ENCODE measurements around the gene IDH3B. TPM values are rescaled to one million over a fixed set of nuclear protein-coding genes. Genes with fewer than 3 reads are reported as not detected.

The IDH3B gene
- total and polyA plus RNA-seq, 2 of the 13 experiments (the other 11 are each of a cell fraction or from before 2014, with no cell fraction given): 215 to 254 TPM

- Histone ChIP-seq H3K36me3 (replicated peaks in 1 of 2; ENCODE audit: control insufficient read depth in 1 of 2, insufficient read depth in 2 of 2, low read length in 2 of 2) (no peaks in the 10 kb centered on the region), H3K9ac (ENCODE audit: insufficient read depth, low read depth, low read length) (no peak overlapping the region), H4K20me1 (ENCODE audit: insufficient read depth, low read length) (no peaks in the 10 kb centered on the region), H2AFZ (ENCODE audit: low read length) (no peak overlapping the region), H3K27ac (ENCODE audit: extremely low read length, insufficient read depth, low read length) (no peak overlapping the region), H3K4me3 (replicated peaks in 1 of 3; ENCODE audit: insufficient read depth in 1 of 3, low read depth in 2 of 3, low read length in 3 of 3) (no peak overlapping the region), H3K9me3 (ENCODE audit: low read length) (no peaks in the 10 kb centered on the region), H3K27me3 (ENCODE audit: control insufficient read depth in 1 of 2, insufficient read depth in 2 of 2, low read length in 2 of 2) (peaks cover 2 to 44% of the 10 kb centered on the region in 2 experiments), H3K79me2 (ENCODE audit: insufficient read depth, low read length) (no peaks in the 10 kb centered on the region), H3K4me1 (ENCODE audit: insufficient read depth, low read length) (no peaks in the 10 kb centered on the region), H3K4me2 (ENCODE audit: low read depth, low read length) (no peak overlapping the region)
- WGBS (ENCODE audit: low lambda C conversion rate): 2% methylated on average over 2 of the region's 2 CpGs
- intact Hi-C loops (cut with micrococcal nuclease; ENCODE audit: unreplicated experiment): no loop called here
- ChIA-PET CTCF (ENCODE audit: low intra/inter-chr PET ratio, low total read pairs) (no interaction called here), POLR2A (no interaction called here)
- DNase-seq (ENCODE audit: low spot score) (no peak), FAIRE-seq (no peak), ATAC-seq (no peak)
- BruUV-seq (replicated peaks): no TSS peak
- TF ChIP-seq MAFF (IDR thresholded peaks at IDR 0.05; ENCODE audit: low read depth, low read length) (peak; percentile 36; the same call in 1 of the 2 replicates), TFDP1 (CRISPR knock-in tag; IDR thresholded peaks at IDR 0.05; ENCODE audit: borderline replicate concordance) (no peak), MAFK (conservative IDR thresholded peaks at IDR 0.05 in 1 of 2, IDR thresholded peaks at IDR 0.05 in 1 of 2; ENCODE audit: low read length in 2 of 2) (peak; percentile 56 to 65)
- in situ Hi-C loops (cut with HindIII; ENCODE audit: extremely low pct_ligation_motif_present, low pct_unique_long_range_greater_than_20kb): no loop called here
Measured at GRCh38 chr20:2619337-2619736, 44.7 kb downstream of the IDH3B start.

- no peak for FAIRE-seq
- WGBS (ENCODE audit: low lambda C conversion rate): 30% methylated on average over 6 of the region's 6 CpGs
- CTCF ChIA-PET (ENCODE audit: low intra/inter-chr PET ratio, low total read pairs): no interaction called here
Measured at GRCh38 chr20:2618815-2619214, 45.2 kb downstream of the IDH3B start.

More at GRCh38 chr20:2618815-2619214, 45.2 kb downstream of the IDH3B start:
- Histone ChIP-seq H4K20me1 (ENCODE audit: insufficient read depth, low read length) (no peaks in the 10 kb centered on the region), H2AFZ (ENCODE audit: low read length) (no peak overlapping the region), H3K4me1 (ENCODE audit: insufficient read depth, low read length) (no peaks in the 10 kb centered on the region), H3K36me3 (replicated peaks in 1 of 2; ENCODE audit: control insufficient read depth in 1 of 2, insufficient read depth in 2 of 2, low read length in 2 of 2) (no peaks in the 10 kb centered on the region), H3K4me3 (replicated peaks in 1 of 3; ENCODE audit: insufficient read depth in 1 of 3, low read depth in 2 of 3, low read length in 3 of 3) (no peak overlapping the region), H3K27ac (ENCODE audit: extremely low read length, insufficient read depth, low read length) (no peak overlapping the region), H3K9me3 (ENCODE audit: low read length) (no peaks in the 10 kb centered on the region), H3K4me2 (ENCODE audit: low read depth, low read length) (no peak overlapping the region), H3K79me2 (ENCODE audit: insufficient read depth, low read length) (no peaks in the 10 kb centered on the region), H3K9ac (ENCODE audit: insufficient read depth, low read depth, low read length) (no peak overlapping the region), H3K27me3 (ENCODE audit: control insufficient read depth in 1 of 2, insufficient read depth in 2 of 2, low read length in 2 of 2) (peaks cover 2 to 40% of the 10 kb centered on the region in 2 experiments)
- intact Hi-C loops (cut with micrococcal nuclease; ENCODE audit: unreplicated experiment) (no loop called here), in situ Hi-C loops (cut with HindIII; ENCODE audit: extremely low pct_ligation_motif_present, low pct_unique_long_range_greater_than_20kb) (no loop called here)
- no peak for ATAC-seq
- no peak for TF ChIP-seq ZNF441 (CRISPR knock-in tag; IDR thresholded peaks at IDR 0.05; ENCODE audit: borderline replicate concordance)
- TF ChIP-seq THYN1 (CRISPR knock-in tag; IDR thresholded peaks at IDR 0.05; ENCODE audit: borderline replicate concordance, low read depth): no peak
- DNase-seq (ENCODE audit: low spot score): no peak
- POLR2A ChIA-PET: no interaction called here
- no TSS peak for BruUV-seq (replicated peaks)

All from HepG2 (cell line).